WTC11 (cell line): ENCODE data around the gene SRRM2.

Experiments used
- MLX ChIP-seq: sonication (generic); formaldehyde crosslinking; IDR thresholded peaks from 2 replicates; pipeline ENCODE4 v1.8.1; 2023; ENCODE audit warnings: mild to moderate bottlenecking, missing genetic modification reagents, moderate library complexity
- TEAD4 ChIP-seq: sonication (generic); formaldehyde crosslinking; IDR thresholded peaks from 2 replicates; pipeline ENCODE4 v1.8.0; 2022; ENCODE audit warnings: mild to moderate bottlenecking, missing genetic modification reagents

GRCh38 chr16:2818272-2818876, 65.9 kb downstream of the SRRM2 start:
- TF ChIP-seq MLX (CRISPR knock-in tag) (no peak), TEAD4 (CRISPR knock-in tag) (no peak)
